ENCODE results near the gene CIITA. TPM values are rescaled to one million over a fixed set of nuclear protein-coding genes. Genes with fewer than 3 reads are reported as not detected.

Gene CIITA
- total RNA-seq, 3 donors from 2014 or later: 5.6 to 14.6 (median 11.1) TPM

DNA sequence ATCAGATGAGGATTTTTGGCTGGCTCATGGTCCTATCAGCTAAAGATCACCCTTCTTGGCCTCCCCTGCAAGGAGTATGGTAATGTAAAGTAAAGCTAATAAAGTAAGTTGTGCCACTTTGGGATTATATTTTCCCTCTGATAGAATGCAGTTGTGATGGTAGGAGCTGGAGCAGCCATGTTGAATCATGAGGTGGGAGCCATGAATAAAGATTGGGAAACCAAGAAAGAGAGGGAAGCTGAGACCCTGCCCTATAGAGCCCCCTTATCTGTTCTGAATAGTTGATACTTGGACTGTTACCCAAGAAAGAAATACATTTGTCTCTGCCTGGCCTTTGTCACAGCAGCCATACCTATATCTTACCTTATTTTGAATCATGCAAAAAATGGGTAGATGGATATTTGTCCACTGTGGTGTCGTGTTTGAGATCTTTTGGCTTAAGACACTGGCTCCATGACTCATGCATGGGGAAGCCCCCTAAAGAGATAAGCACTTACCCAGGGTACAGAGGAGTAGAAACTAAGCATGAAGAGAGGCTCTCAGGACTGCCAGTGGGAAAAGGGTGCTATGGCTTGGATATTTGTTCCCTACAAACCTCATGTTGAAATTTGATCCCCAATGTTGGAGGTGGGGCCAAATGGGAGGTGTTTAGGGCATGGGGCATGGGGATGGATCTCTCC, 40.7 kb upstream of the CIITA start:
- Histone ChIP-seq H3K27ac (no peak overlapping the region), H3K36me3 (no peaks in the 10 kb centered on the region), H3K4me1 (no peaks in the 10 kb centered on the region), H3K9me3 (no peaks in the 10 kb centered on the region), H3K4me3 (no peak overlapping the region), H3K27me3 (no peaks in the 10 kb centered on the region)
- intact Hi-C loops (cut with DNase I; ENCODE audit: low total_unique reads): no loop called here
- TF ChIP-seq POLR2AphosphoS5 (IDR thresholded peaks at IDR 0.05) (no peak), POLR2A (IDR thresholded peaks at IDR 0.05) (no peak)
- TF ChIP-seq, protein P1, sequence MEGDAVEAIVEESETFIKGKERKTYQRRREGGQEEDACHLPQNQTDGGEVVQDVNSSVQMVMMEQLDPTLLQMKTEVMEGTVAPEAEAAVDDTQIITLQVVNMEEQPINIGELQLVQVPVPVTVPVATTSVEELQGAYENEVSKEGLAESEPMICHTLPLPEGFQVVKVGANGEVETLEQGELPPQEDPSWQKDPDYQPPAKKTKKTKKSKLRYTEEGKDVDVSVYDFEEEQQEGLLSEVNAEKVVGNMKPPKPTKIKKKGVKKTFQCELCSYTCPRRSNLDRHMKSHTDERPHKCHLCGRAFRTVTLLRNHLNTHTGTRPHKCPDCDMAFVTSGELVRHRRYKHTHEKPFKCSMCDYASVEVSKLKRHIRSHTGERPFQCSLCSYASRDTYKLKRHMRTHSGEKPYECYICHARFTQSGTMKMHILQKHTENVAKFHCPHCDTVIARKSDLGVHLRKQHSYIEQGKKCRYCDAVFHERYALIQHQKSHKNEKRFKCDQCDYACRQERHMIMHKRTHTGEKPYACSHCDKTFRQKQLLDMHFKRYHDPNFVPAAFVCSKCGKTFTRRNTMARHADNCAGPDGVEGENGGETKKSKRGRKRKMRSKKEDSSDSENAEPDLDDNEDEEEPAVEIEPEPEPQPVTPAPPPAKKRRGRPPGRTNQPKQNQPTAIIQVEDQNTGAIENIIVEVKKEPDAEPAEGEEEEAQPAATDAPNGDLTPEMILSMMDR (IDR thresholded peaks at IDR 0.05): no peak
- no peak for DNase-seq (ENCODE audit: low spot score in 2 of 2)

DNA sequence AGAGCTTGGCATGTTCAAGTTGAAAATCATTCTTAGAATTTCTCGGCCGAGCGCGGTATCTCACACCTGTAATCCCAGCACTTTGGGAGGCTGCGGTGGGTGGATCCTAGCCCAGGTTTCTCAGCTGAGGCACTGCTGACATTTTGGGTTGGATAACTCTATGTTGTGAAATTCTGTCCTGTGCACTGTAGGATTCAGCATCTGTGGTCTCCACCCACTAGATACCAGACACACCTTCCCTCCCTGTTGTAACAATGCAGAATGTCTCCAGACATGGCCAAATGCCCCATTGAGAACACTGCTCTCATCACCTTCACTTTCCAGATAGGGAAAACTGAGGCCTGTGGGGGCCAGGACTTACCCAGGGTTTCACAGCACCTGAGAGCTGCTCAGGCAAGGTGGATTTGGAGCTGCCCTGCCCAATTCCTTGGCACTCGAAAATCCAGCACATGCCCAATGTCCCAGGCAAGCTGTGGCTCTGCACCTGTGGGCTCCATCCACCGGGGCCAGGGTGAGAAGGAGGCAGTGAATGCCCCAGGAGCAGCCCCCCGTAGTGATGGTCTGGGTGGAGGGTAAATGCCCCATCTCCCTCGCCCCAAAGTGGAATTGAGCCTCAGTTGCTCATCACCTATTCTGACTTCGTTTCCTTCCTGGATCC, 38.3 kb upstream of the CIITA start:
- H3K27ac ChIP-seq: no peak overlapping the region
- intact Hi-C loops (cut with DNase I; ENCODE audit: low total_unique reads): no loop called here

DNA sequence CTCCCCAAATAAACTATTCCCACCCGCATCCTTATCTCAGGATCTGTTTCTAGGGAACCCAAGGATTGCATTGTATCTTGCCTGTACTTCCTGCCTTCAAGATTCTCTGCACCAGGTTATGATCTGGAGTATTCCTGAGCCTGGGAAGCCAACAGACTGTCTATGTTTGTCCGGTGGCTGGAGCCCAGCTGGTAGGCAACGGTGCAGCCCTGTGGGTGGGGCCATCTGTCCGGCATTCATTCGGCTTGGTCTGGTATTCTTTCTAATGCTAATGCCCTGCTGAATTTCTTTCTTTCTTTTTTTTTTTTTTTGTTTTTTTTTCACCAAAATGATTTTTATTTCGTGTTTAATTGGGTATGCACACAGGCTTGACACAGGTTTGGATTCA, 37.7 kb upstream of the CIITA start:
- H3K4me1 ChIP-seq: no peaks in the 10 kb centered on the region
- no peak for DNase-seq (ENCODE audit: low spot score in 2 of 2)

More for the DNA sequence above, 38.3 kb upstream of the CIITA start:
- Histone ChIP-seq H3K4me1 (no peaks in the 10 kb centered on the region), H3K4me3 (no peak overlapping the region), H3K36me3 (no peaks in the 10 kb centered on the region), H3K9me3 (no peaks in the 10 kb centered on the region), H3K27me3 (no peaks in the 10 kb centered on the region)
- TF ChIP-seq, protein P1 (IDR thresholded peaks at IDR 0.05): no peak
- TF ChIP-seq POLR2AphosphoS5 (IDR thresholded peaks at IDR 0.05): no peak
- TF ChIP-seq POLR2A (IDR thresholded peaks at IDR 0.05): no peak
- DNase-seq (ENCODE audit: low spot score in 2 of 2): no peak

DNA sequence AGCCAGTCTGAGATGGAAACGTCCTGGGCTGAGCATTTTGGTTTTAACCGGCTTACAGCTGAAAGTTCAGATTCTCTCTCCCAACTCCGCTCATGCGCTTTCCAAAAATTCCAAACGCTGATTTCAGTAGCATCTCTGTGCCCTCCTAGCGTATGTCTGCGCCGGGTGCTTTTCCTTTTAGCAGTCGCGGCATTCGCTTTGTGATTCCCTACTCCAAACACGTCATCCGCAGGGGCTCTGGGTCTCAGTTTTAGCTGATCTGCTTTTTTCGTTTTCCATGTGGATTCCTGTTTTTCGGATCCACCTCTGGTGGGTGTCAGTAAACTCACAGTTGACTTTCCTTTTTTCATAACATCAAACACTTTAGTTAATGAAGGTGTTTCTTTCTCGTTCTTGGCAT, 36.3 kb upstream of the CIITA start:
- TF ChIP-seq POLR2A (IDR thresholded peaks at IDR 0.05) (no peak), POLR2AphosphoS5 (IDR thresholded peaks at IDR 0.05) (no peak)
- TF ChIP-seq, protein P1 (IDR thresholded peaks at IDR 0.05): no peak
- Histone ChIP-seq H3K4me3 (no peak overlapping the region), H3K36me3 (no peaks in the 10 kb centered on the region), H3K27me3 (no peaks in the 10 kb centered on the region), H3K27ac (no peak overlapping the region), H3K4me1 (no peaks in the 10 kb centered on the region), H3K9me3 (no peaks in the 10 kb centered on the region)
- DNase-seq (ENCODE audit: low spot score in 2 of 2): no peak
- intact Hi-C loops (cut with DNase I; ENCODE audit: low total_unique reads): no loop called here

More for the DNA sequence above, 37.7 kb upstream of the CIITA start:
- no peaks in the 10 kb centered on the region for H3K36me3 ChIP-seq
- TF ChIP-seq POLR2A (IDR thresholded peaks at IDR 0.05) (no peak), POLR2AphosphoS5 (IDR thresholded peaks at IDR 0.05) (no peak)
- TF ChIP-seq, protein P1 (IDR thresholded peaks at IDR 0.05): no peak
- no peak overlapping the region for H3K4me3 ChIP-seq
- no peaks in the 10 kb centered on the region for H3K27me3 ChIP-seq
- intact Hi-C loops (cut with DNase I; ENCODE audit: low total_unique reads): no loop called here
- H3K9me3 ChIP-seq: no peaks in the 10 kb centered on the region
- H3K27ac ChIP-seq: no peak overlapping the region

GRCh38 chr16:10846213-10846998, 30.6 kb upstream of the CIITA start:
- H3K36me3 ChIP-seq: no peaks in the 10 kb centered on the region
- intact Hi-C loops (cut with DNase I; ENCODE audit: low total_unique reads): no loop called here
- H3K27me3 ChIP-seq: no peaks in the 10 kb centered on the region
- H3K4me1 ChIP-seq: no peaks in the 10 kb centered on the region
- no peaks in the 10 kb centered on the region for H3K9me3 ChIP-seq
- no peak overlapping the region for H3K27ac ChIP-seq
- DNase-seq (ENCODE audit: low spot score in 2 of 2): no peak
- TF ChIP-seq, protein P1 (IDR thresholded peaks at IDR 0.05): no peak
- TF ChIP-seq POLR2A (IDR thresholded peaks at IDR 0.05) (no peak), POLR2AphosphoS5 (IDR thresholded peaks at IDR 0.05) (no peak)
- no peak overlapping the region for H3K4me3 ChIP-seq
